Jurkat, Clone E6-1 (cell line): Measurements from ENCODE around the gene HUNK. TPM values are rescaled to one million over a fixed set of nuclear protein-coding genes. Genes with fewer than 3 reads are reported as not detected.
"Not testable (repeated sequence)": the region's sequence is repeated elsewhere in the genome, so short reads cannot be mapped to it uniquely, and the experiment has no call there.

Source experiments
- DNase-seq: peaks from one replicate; pipeline ENCODE4 v3.0.0-alpha.2; 2011; ENCODE audit warnings: low read depth, low spot score
- H3K4me3 ChIP-seq: 2 replicates; pipeline ENCODE4 v1.5.1; 2011; ENCODE audit warnings: mild to moderate bottlenecking, low read length, control low read depth, moderate library complexity
- polyA plus RNA-seq: library from polyadenylated mRNA; unstranded; fragments of >200 nt; gene quantifications from one replicate; pipeline ENCODE4 v1.2.1, GENCODE V29; 2012; ENCODE audit warnings: missing spikeins; ENCODE audit not compliant: insufficient read length, insufficient read depth

The HUNK gene
- polyA plus RNA-seq, result 16.5 TPM

- H3K4me3 ChIP-seq, result peak within 1 kb of the TSS; percentile 62
- DNase-seq, result no peak
Observed at GRCh38 chr21:31872452-31873274, at the start of gene HUNK. Gene HUNK, plus strand, starts transcription at chr21:31873020. Its CDS starts 655 bp downstream, at chr21:31873675.

GRCh38 chr21:31829736-31830472 lies 42.9 kb upstream of the HUNK start:
- no peak overlapping the region for H3K4me3 ChIP-seq
- DNase-seq, result no peak

- H3K4me3 ChIP-seq, result no peak overlapping the region
- no peak for DNase-seq
Observed at GRCh38 chr21:31830701-31831100, 42.1 kb upstream of the HUNK start.

- no peak for DNase-seq
- no peak overlapping the region for H3K4me3 ChIP-seq
Observed at GRCh38 chr21:31837041-31837440, 35.8 kb upstream of the HUNK start.

- no peak overlapping the region for H3K4me3 ChIP-seq
- no peak for DNase-seq
Observed at GRCh38 chr21:31837618-31838390, 35.0 kb upstream of the HUNK start.

GRCh38 chr21:31838586-31839355 lies 34.0 kb upstream of the HUNK start:
- no peak overlapping the region for H3K4me3 ChIP-seq
- DNase-seq, result no peak

GRCh38 chr21:31844206-31844605 lies 28.6 kb upstream of the HUNK start:
- no peak overlapping the region for H3K4me3 ChIP-seq
- DNase-seq, result no peak

- no peak for DNase-seq
Observed at GRCh38 chr21:31845151-31845729, 27.6 kb upstream of the HUNK start.

GRCh38 chr21:31846690-31847089 lies 26.1 kb upstream of the HUNK start:
- no peak overlapping the region for H3K4me3 ChIP-seq
- no peak for DNase-seq

More at GRCh38 chr21:31845151-31845729, 27.6 kb upstream of the HUNK start:
- no peak overlapping the region for H3K4me3 ChIP-seq

GRCh38 chr21:31847761-31848160 lies 25.1 kb upstream of the HUNK start:
- DNase-seq, result no peak
- H3K4me3 ChIP-seq, result no peak overlapping the region

- no peak for DNase-seq
- no peak overlapping the region for H3K4me3 ChIP-seq
Observed at GRCh38 chr21:31848326-31848985, 24.4 kb upstream of the HUNK start.

GRCh38 chr21:31850886-31851285 lies 21.9 kb upstream of the HUNK start:
- no peak for DNase-seq
- no peak overlapping the region for H3K4me3 ChIP-seq

GRCh38 chr21:31855180-31855579 lies 17.6 kb upstream of the HUNK start:
- no peak overlapping the region for H3K4me3 ChIP-seq
- no peak for DNase-seq

GRCh38 chr21:31857096-31857495 lies 15.7 kb upstream of the HUNK start:
- DNase-seq, result no peak
- H3K4me3 ChIP-seq, result no peak overlapping the region

GRCh38 chr21:31857631-31858030 lies 15.2 kb upstream of the HUNK start:
- H3K4me3 ChIP-seq, DNase-seq: not testable (repeated sequence)

GRCh38 chr21:31860851-31861250 lies 12.0 kb upstream of the HUNK start:
- H3K4me3 ChIP-seq, result no peak overlapping the region
- DNase-seq, result no peak

- no peak for DNase-seq
- H3K4me3 ChIP-seq, result no peak overlapping the region
Observed at GRCh38 chr21:31862078-31862477, 10.7 kb upstream of the HUNK start.

- DNase-seq, result no peak
- H3K4me3 ChIP-seq, result no peak overlapping the region
Observed at GRCh38 chr21:31865429-31865970, 7.3 kb upstream of the HUNK start.
